ENCODE data around the gene ECE1.
"Not testable (repeated sequence)": the region's sequence is repeated elsewhere in the genome, so short reads cannot be mapped to it uniquely, and the experiment has no call there.

ECE1 gene

DNA sequence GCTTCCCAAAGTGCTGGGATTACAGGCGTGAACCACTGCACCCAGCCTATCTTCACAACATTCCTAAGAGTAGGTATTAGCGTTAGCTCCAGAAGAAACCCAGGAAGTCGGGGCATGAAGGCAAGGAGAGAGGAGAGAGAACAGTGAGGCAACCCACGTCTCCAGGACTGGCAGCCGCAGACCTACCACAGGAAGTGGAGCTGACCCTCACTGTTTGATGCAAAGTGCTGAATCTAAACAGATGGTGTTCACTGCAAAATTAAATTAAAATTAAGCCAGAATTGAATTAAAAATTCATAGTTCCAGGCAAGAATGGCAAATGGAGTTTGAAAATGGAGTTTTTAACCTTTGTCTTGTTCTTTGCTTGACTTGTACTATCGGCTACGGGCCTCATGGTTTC is 6.7 kb downstream of the ECE1 start:
- Histone ChIP-seq H3K27ac (ENCODE audit: low read depth, low read length) (no peak overlapping the region), H3K27me3 (ENCODE audit: control insufficient read depth in 5 of 5, insufficient read depth in 4 of 5, low read length in 5 of 5) (no peaks in the 10 kb centered on the region), H3K4me1 (ENCODE audit: control insufficient read depth in 5 of 5, insufficient read depth in 5 of 5, low read length in 5 of 5) (peaks cover 6 to 46% (median 29%) of the 10 kb centered on the region in 5 donors), H3K9me3 (ENCODE audit: control insufficient read depth in 5 of 5, low read length in 5 of 5) (no peaks in the 10 kb centered on the region), H3K9ac (ENCODE audit: low read length in 5 of 5) (no peak overlapping the region), H3K4me3 (ENCODE audit: low read depth in 1 of 5, low read length in 5 of 5) (no peak overlapping the region), H3K36me3 (ENCODE audit: control insufficient read depth in 5 of 5, insufficient read depth in 5 of 5, low read length in 5 of 5) (peaks cover 0 to 22% (median 7%) of the 10 kb centered on the region in 5 donors)

GRCh38 chr1:21282020-21282419 is 8.2 kb downstream of the ECE1 start:
- H3K27ac ChIP-seq (ENCODE audit: low read depth, low read length); H3K27me3 ChIP-seq (ENCODE audit: control insufficient read depth in 5 of 5, insufficient read depth in 4 of 5, low read length in 5 of 5); H3K9me3 ChIP-seq (ENCODE audit: control insufficient read depth in 5 of 5, low read length in 5 of 5); H3K9ac ChIP-seq (ENCODE audit: low read length in 5 of 5); H3K4me3 ChIP-seq (ENCODE audit: low read depth in 1 of 5, low read length in 5 of 5): not testable (repeated sequence)
- Histone ChIP-seq H3K36me3 (ENCODE audit: control insufficient read depth in 5 of 5, insufficient read depth in 5 of 5, low read length in 5 of 5) (peaks cover 0 to 22% (median 7%) of the 10 kb centered on the region in 5 donors), H3K4me1 (ENCODE audit: control insufficient read depth in 5 of 5, insufficient read depth in 5 of 5, low read length in 5 of 5) (peaks cover 14 to 56% (median 44%) of the 10 kb centered on the region in 5 donors)

GRCh38 chr1:21280482-21280881 is 9.8 kb downstream of the ECE1 start:
- peak overlapping the region in 3 of 5 donors; percentile 7 to 72 (median 48) for H3K9ac ChIP-seq (ENCODE audit: low read length in 5 of 5)
- peaks cover 0 to 19% (median 7%) of the 10 kb centered on the region in 5 donors for H3K36me3 ChIP-seq (ENCODE audit: control insufficient read depth in 5 of 5, insufficient read depth in 5 of 5, low read length in 5 of 5)
- H3K4me1 ChIP-seq (ENCODE audit: control insufficient read depth in 5 of 5, insufficient read depth in 5 of 5, low read length in 5 of 5): peaks cover 17 to 69% (median 50%) of the 10 kb centered on the region in 5 donors
- H3K4me3 ChIP-seq (ENCODE audit: low read depth in 1 of 5, low read length in 5 of 5): no peak overlapping the region
- H3K27ac ChIP-seq (ENCODE audit: low read depth, low read length): peak overlapping the region; percentile 91
- no peaks in the 10 kb centered on the region for H3K27me3 ChIP-seq (ENCODE audit: control insufficient read depth in 5 of 5, insufficient read depth in 4 of 5, low read length in 5 of 5)
- no peaks in the 10 kb centered on the region for H3K9me3 ChIP-seq (ENCODE audit: control insufficient read depth in 5 of 5, low read length in 5 of 5)

GRCh38 chr1:21280011-21280471 is 10.2 kb downstream of the ECE1 start:
- peak overlapping the region in 4 of 5 donors; percentile 31 to 72 (median 46) for H3K9ac ChIP-seq (ENCODE audit: low read length in 5 of 5)
- H3K4me1 ChIP-seq (ENCODE audit: control insufficient read depth in 5 of 5, insufficient read depth in 5 of 5, low read length in 5 of 5): peaks cover 18 to 71% (median 52%) of the 10 kb centered on the region in 5 donors
- peak overlapping the region in 3 of 5 donors; percentile 52 to 59 (median 58) for H3K4me3 ChIP-seq (ENCODE audit: low read depth in 1 of 5, low read length in 5 of 5)
- peak overlapping the region; percentile 91 for H3K27ac ChIP-seq (ENCODE audit: low read depth, low read length)
- no peaks in the 10 kb centered on the region for H3K27me3 ChIP-seq (ENCODE audit: control insufficient read depth in 5 of 5, insufficient read depth in 4 of 5, low read length in 5 of 5)
- no peaks in the 10 kb centered on the region for H3K9me3 ChIP-seq (ENCODE audit: control insufficient read depth in 5 of 5, low read length in 5 of 5)
- H3K36me3 ChIP-seq (ENCODE audit: control insufficient read depth in 5 of 5, insufficient read depth in 5 of 5, low read length in 5 of 5): peaks cover 0 to 19% (median 7%) of the 10 kb centered on the region in 5 donors

DNA sequence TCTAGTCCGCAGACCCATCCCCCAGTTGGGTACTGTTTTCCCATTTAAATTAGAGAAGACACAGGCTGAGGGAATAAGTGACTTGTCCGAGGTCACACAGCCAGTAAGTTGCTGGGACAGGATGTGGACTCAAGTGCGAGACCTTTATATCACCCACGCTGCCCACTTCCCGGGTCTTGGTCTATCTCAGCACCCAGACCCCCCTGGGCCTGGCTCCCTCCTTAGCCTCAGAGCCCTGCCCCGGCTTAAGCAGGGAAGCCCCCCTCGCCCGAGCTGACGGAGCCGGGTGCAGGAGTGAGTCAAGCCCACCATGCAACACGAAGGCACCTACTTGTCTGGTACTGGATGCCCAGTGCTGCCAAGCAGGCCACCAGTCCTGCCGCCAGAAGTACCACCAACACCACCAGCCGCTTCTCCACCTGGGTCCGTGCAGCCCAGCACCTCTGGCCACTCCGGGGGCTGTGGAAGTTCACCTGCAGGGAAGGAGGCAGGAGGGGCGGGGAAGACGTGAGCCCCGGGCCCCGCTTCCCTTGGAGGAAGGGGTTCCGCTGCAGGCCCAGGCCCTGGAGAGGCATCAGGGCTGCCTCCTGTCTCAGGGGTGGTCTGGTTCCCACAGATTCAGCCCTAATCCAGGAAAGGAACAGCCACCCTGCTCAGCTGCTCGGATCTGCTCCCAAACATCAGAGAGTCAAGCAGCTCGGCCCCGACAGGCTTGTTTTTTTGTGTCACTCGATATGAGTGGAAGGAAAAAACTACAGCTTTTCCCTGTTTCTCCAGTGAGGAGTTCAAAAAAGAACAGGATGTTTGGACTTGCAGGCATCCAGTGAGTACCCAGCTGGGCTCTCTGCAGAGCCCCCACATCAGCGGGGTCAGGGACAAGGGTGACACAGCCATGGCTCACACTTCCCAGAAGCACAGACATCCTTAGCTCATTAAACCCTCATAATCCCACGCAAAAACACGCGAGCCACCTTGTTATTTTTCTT is 11.1 kb downstream of the ECE1 start:
- H3K4me1 ChIP-seq (ENCODE audit: control insufficient read depth in 5 of 5, insufficient read depth in 5 of 5, low read length in 5 of 5): peaks cover 20 to 72% (median 49%) of the 10 kb centered on the region in 5 donors
- peaks cover 0 to 13% (median 7%) of the 10 kb centered on the region in 5 donors for H3K36me3 ChIP-seq (ENCODE audit: control insufficient read depth in 5 of 5, insufficient read depth in 5 of 5, low read length in 5 of 5)
- peak overlapping the region in 4 of 5 donors; percentile 36 to 72 (median 46) for H3K9ac ChIP-seq (ENCODE audit: low read length in 5 of 5)
- peak overlapping the region; percentile 91 for H3K27ac ChIP-seq (ENCODE audit: low read depth, low read length)
- H3K4me3 ChIP-seq (ENCODE audit: low read depth in 1 of 5, low read length in 5 of 5): peak overlapping the region; percentile 7 to 59 (median 52)
- H3K9me3 ChIP-seq (ENCODE audit: control insufficient read depth in 5 of 5, low read length in 5 of 5): no peaks in the 10 kb centered on the region
- H3K27me3 ChIP-seq (ENCODE audit: control insufficient read depth in 5 of 5, insufficient read depth in 4 of 5, low read length in 5 of 5): no peaks in the 10 kb centered on the region

DNA sequence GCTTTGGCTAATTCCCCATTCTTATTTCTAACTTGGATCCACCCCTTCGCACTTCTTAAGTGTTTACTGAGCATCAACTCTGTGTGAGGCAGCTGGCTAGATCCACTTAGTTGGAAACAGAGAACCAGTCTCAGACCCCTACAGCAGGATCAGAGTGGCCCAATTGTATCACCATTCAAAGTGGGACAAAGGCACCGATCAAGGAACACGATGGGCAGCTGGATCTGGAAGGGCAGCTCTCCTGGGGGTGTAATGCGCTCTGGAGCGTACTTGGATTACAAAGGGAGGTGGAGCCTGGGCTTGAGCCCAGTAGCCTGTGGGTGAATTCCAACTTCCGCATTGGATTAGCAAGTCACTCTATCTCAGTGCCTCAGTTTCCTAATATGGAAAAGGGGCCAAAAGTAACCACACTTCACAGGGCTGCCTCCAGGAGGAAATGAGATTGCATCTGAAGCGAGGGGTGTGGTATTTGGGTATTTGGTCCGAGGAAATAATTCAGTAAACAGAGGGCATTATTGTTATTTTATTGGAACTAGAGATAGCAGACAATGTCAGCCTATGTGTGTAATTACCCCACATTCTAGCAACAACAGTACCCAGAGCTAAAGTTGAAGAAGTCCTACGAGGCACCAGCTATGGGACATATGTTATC is 11.9 kb downstream of the ECE1 start:
- H3K4me1 ChIP-seq (ENCODE audit: control insufficient read depth in 5 of 5, insufficient read depth in 5 of 5, low read length in 5 of 5): peaks cover 25 to 80% (median 58%) of the 10 kb centered on the region in 5 donors
- H3K9me3 ChIP-seq (ENCODE audit: control insufficient read depth in 5 of 5, low read length in 5 of 5): no peaks in the 10 kb centered on the region
- H3K27ac ChIP-seq (ENCODE audit: low read depth, low read length): peak overlapping the region; percentile 91
- H3K4me3 ChIP-seq (ENCODE audit: low read depth in 1 of 5, low read length in 5 of 5): peak overlapping the region; percentile 7 to 59 (median 52)
- peaks cover 0 to 8% (median 0%) of the 10 kb centered on the region in 5 donors for H3K36me3 ChIP-seq (ENCODE audit: control insufficient read depth in 5 of 5, insufficient read depth in 5 of 5, low read length in 5 of 5)
- H3K9ac ChIP-seq (ENCODE audit: low read length in 5 of 5): peak overlapping the region in 3 of 5 donors; percentile 41 to 72 (median 56)
- H3K27me3 ChIP-seq (ENCODE audit: control insufficient read depth in 5 of 5, insufficient read depth in 4 of 5, low read length in 5 of 5): no peaks in the 10 kb centered on the region

DNA sequence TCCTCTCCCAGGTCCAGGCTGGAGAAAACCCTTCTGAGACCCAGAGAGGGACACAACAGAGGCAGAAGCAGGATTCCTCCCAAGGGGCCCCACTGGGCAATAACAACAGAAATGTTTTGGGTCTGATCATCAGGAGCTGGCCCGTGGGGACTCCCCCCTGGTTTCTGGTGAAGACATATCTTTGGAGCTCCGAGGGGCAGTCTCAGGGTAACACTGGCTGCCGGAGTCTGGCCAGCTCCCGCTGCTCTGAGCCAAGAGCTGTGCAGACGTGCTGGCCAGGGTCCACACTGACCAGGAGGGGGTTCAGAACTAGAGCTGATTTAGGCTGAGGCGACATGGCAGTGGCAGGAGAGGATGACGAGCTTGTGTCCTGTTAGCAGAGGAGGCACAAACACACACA is 13.1 kb downstream of the ECE1 start:
- Histone ChIP-seq H3K9me3 (ENCODE audit: control insufficient read depth in 5 of 5, low read length in 5 of 5) (no peaks in the 10 kb centered on the region), H3K4me3 (ENCODE audit: low read depth in 1 of 5, low read length in 5 of 5) (peak overlapping the region in 2 of 5 donors; percentile 23 to 58), H3K4me1 (ENCODE audit: control insufficient read depth in 5 of 5, insufficient read depth in 5 of 5, low read length in 5 of 5) (peaks cover 25 to 88% (median 59%) of the 10 kb centered on the region in 5 donors), H3K36me3 (ENCODE audit: control insufficient read depth in 5 of 5, insufficient read depth in 5 of 5, low read length in 5 of 5) (peaks cover 0 to 18% (median 5%) of the 10 kb centered on the region in 5 donors), H3K9ac (ENCODE audit: low read length in 5 of 5) (peak overlapping the region in 3 of 5 donors; percentile 12 to 35 (median 34)), H3K27me3 (ENCODE audit: control insufficient read depth in 5 of 5, insufficient read depth in 4 of 5, low read length in 5 of 5) (no peaks in the 10 kb centered on the region), H3K27ac (ENCODE audit: low read depth, low read length) (peak overlapping the region; percentile 91)

DNA sequence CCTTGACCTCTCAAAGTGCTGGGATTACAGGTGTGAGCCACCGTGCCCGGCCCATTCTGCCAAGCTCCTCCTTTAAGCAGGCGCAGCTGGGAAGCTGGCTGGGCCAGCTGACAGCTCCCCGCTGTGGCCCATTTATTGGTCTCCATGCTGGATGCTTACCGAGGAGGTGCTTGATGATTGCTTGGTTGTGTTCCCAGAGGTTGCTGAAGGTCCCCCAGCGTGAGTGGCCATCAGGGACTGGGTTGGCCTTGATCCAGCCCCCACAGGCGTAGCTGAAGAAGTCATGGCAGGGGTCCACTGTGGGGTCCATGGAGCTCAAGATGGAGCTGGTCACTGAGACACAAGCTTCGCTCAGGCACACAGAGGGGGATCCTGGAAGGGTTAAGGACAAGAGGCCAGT is 17.7 kb downstream of the ECE1 start:
- H3K9ac ChIP-seq (ENCODE audit: low read length in 5 of 5): no peak overlapping the region
- H3K27me3 ChIP-seq (ENCODE audit: control insufficient read depth in 5 of 5, insufficient read depth in 4 of 5, low read length in 5 of 5): no peaks in the 10 kb centered on the region
- peaks cover 14 to 83% (median 34%) of the 10 kb centered on the region in 5 donors for H3K4me1 ChIP-seq (ENCODE audit: control insufficient read depth in 5 of 5, insufficient read depth in 5 of 5, low read length in 5 of 5)
- H3K4me3 ChIP-seq (ENCODE audit: low read depth in 1 of 5, low read length in 5 of 5): no peak overlapping the region
- H3K27ac ChIP-seq (ENCODE audit: low read depth, low read length): no peak overlapping the region
- H3K36me3 ChIP-seq (ENCODE audit: control insufficient read depth in 5 of 5, insufficient read depth in 5 of 5, low read length in 5 of 5): peaks cover 7 to 62% (median 49%) of the 10 kb centered on the region in 5 donors
- H3K9me3 ChIP-seq (ENCODE audit: control insufficient read depth in 5 of 5, low read length in 5 of 5): no peaks in the 10 kb centered on the region

- peaks cover 13 to 76% (median 26%) of the 10 kb centered on the region in 5 donors for H3K4me1 ChIP-seq (ENCODE audit: control insufficient read depth in 5 of 5, insufficient read depth in 5 of 5, low read length in 5 of 5)
- H3K27ac ChIP-seq (ENCODE audit: low read depth, low read length): no peak overlapping the region
- H3K4me3 ChIP-seq (ENCODE audit: low read depth in 1 of 5, low read length in 5 of 5): no peak overlapping the region
- H3K9ac ChIP-seq (ENCODE audit: low read length in 5 of 5): no peak overlapping the region
- H3K36me3 ChIP-seq (ENCODE audit: control insufficient read depth in 5 of 5, insufficient read depth in 5 of 5, low read length in 5 of 5): peaks cover 7 to 66% (median 57%) of the 10 kb centered on the region in 5 donors
- H3K27me3 ChIP-seq (ENCODE audit: control insufficient read depth in 5 of 5, insufficient read depth in 4 of 5, low read length in 5 of 5): no peaks in the 10 kb centered on the region
- no peaks in the 10 kb centered on the region for H3K9me3 ChIP-seq (ENCODE audit: control insufficient read depth in 5 of 5, low read length in 5 of 5)
Observed at GRCh38 chr1:21271550-21271949, 18.7 kb downstream of the ECE1 start.

Data from subcutaneous abdominal adipose tissue (tissue), 5 donors.